A549 treated with AZD9567 at 1 μM for 4 hours (cell line): ENCODE measurements around the gene N4BP2L1. TPM values are rescaled to one million over a fixed set of nuclear protein-coding genes. Genes with fewer than 3 reads are reported as not detected.

Source experiments
- total RNA-seq: library from RNA; stranded (reverse); fragments of 200-300 nt; extraction: Qiagen RNA extraction; gene quantifications from 5 replicates; pipeline ENCODE4 v1.2.3, GENCODE V29; 2022; ENCODE audit not compliant: insufficient read depth

The N4BP2L1 gene
- total RNA-seq, result 0.55 to 0.71 TPM (median 0.65 TPM) in 4 of 5 replicates, not detected in the other

GRCh38 chr13:32427852-32428580 is at the start of gene N4BP2L1:
N4BP2L1 (minus strand) TSS chr13:32428130; CDS start chr13:32428082, 48 bp downstream.

Other genes with a start within 250 kb of the N4BP2L1 start
- 0.12 TPM in 1 of 5 replicates, not detected in the others for gene ZAR1L, start 112.8 kb downstream of the N4BP2L1 start, total RNA-seq
- gene BRCA2, start 112.6 kb downstream of the N4BP2L1 start, total RNA-seq, result 1.9 to 5.9 TPM (median 4.0 TPM) in 5 replicates
- gene N4BP2L2, start 110.7 kb upstream of the N4BP2L1 start, total RNA-seq, result 16.0 to 34.1 TPM (median 20.6 TPM) in 5 replicates
- gene PDS5B, start 158.3 kb upstream of the N4BP2L1 start, total RNA-seq, result 7.9 to 21.3 TPM (median 8.8 TPM) in 5 replicates